ENCODE measurements around the gene VWF. TPM values are rescaled to one million over a fixed set of nuclear protein-coding genes. Genes with fewer than 3 reads are reported as not detected.
A peak's percentile ranks its signal among the peaks of the same experiment; 100 is the strongest.

VWF gene
- total and polyA plus RNA-seq, 2 of the 13 experiments (the other 11 are each of a cell fraction or from before 2014, with no cell fraction given), result 0.20 to 0.25 TPM

GRCh38 chr12:6070472-6071257 lies 53.8 kb downstream of the VWF start:
- intact Hi-C loops (cut with micrococcal nuclease; ENCODE audit: unreplicated experiment) (no loop called here), in situ Hi-C loops (cut with HindIII; ENCODE audit: extremely low pct_ligation_motif_present, low pct_unique_long_range_greater_than_20kb) (loop anchor here (25.0 kb wide), 1 partner anchor 392 kb away; the partner anchor contains the start of genes TAPBPL and VAMP1)
- Histone ChIP-seq H3K9ac (ENCODE audit: insufficient read depth, low read depth, low read length) (no peak overlapping the region), H4K20me1 (ENCODE audit: insufficient read depth, low read length) (no peaks in the 10 kb centered on the region), H3K9me3 (ENCODE audit: low read length) (no peaks in the 10 kb centered on the region), H2AFZ (ENCODE audit: low read length) (no peak overlapping the region), H3K4me3 (replicated peaks in 1 of 3; ENCODE audit: insufficient read depth in 1 of 3, low read depth in 2 of 3, low read length in 3 of 3) (no peak overlapping the region), H3K4me2 (ENCODE audit: low read depth, low read length) (peak overlapping the region; percentile 40), H3K36me3 (replicated peaks in 1 of 2; ENCODE audit: control insufficient read depth in 1 of 2, insufficient read depth in 2 of 2, low read length in 2 of 2) (no peaks in the 10 kb centered on the region), H3K27ac (ENCODE audit: extremely low read length, insufficient read depth, low read length) (no peak overlapping the region), H3K79me2 (ENCODE audit: insufficient read depth, low read length) (no peaks in the 10 kb centered on the region), H3K4me1 (ENCODE audit: insufficient read depth, low read length) (peaks cover 52% of the 10 kb centered on the region), H3K27me3 (ENCODE audit: control insufficient read depth in 1 of 2, insufficient read depth in 2 of 2, low read length in 2 of 2) (peaks cover 0 to 36% of the 10 kb centered on the region in 2 experiments; a peak in 3 of 5 replicates)
- CTCF ChIA-PET (ENCODE audit: low intra/inter-chr PET ratio, low total read pairs), result no interaction called here
- BruUV-seq (replicated peaks), result no TSS peak
- peak; percentile 59 for FAIRE-seq
- 3% methylated on average over 11 of the region's 11 CpGs for WGBS (ENCODE audit: low lambda C conversion rate)
- peak; percentile 75 for DNase-seq (ENCODE audit: low spot score)
- peak; percentile 61 for ATAC-seq
- POLR2A ChIA-PET, result interaction anchor here (0.5 to 4.1 kb wide), 13 partner anchors 9 to 464 kb away, joined by 3 to 29 read pairs (median 4); partner anchors contain the start of genes GAPDH and VAMP1
- TF ChIP-seq ZNF543 (CRISPR knock-in tag; IDR thresholded peaks at IDR 0.05), result no peak
- TF ChIP-seq SP140L (CRISPR knock-in tag; IDR thresholded peaks at IDR 0.05; ENCODE audit: borderline replicate concordance), result no peak
- TF ChIP-seq ZEB1 (IDR thresholded peaks at IDR 0.05; ENCODE audit: insufficient replicate concordance, low read depth), result peak; percentile 73
- no peak for TF ChIP-seq ZBTB26 (CRISPR knock-in tag; IDR thresholded peaks at IDR 0.05; ENCODE audit: borderline replicate concordance)
- peak; percentile 67 for TF ChIP-seq MED1 (CRISPR knock-in tag; IDR thresholded peaks at IDR 0.05)
- no peak for TF ChIP-seq SNRNP70 (IDR thresholded peaks at IDR 0.05; ENCODE audit: low read depth, low read length)
- TF ChIP-seq ZNF607 (CRISPR knock-in tag; IDR thresholded peaks at IDR 0.05; ENCODE audit: borderline replicate concordance), result peak; percentile 23; the same call in 1 of the 2 replicates
- no peak for TF ChIP-seq IRF2 (CRISPR knock-in tag; IDR thresholded peaks at IDR 0.05)
- TF ChIP-seq ATF2 (CRISPR knock-in tag; IDR thresholded peaks at IDR 0.05), result no peak; the same call in 1 of the 2 replicates
- TF ChIP-seq POGZ (CRISPR knock-in tag; IDR thresholded peaks at IDR 0.05), result 0 out of 2 replicates have a peak, but pooled peaks have one; percentile 47
- no peak for TF ChIP-seq LRRFIP1 (CRISPR knock-in tag; conservative IDR thresholded peaks at IDR 0.05)
- TF ChIP-seq MXI1 (IDR thresholded peaks at IDR 0.05; ENCODE audit: borderline replicate concordance, low read depth, low read length), result no peak
- TF ChIP-seq ZNF577 (CRISPR knock-in tag; IDR thresholded peaks at IDR 0.05; ENCODE audit: borderline replicate concordance, low read depth), result no peak
- TF ChIP-seq ZNF687 (CRISPR knock-in tag; IDR thresholded peaks at IDR 0.05), result peak; percentile 38

All from HepG2 (cell line).